ENCODE results near the gene PHF13.

GRCh38 chr1:6603915-6604558 is 9.5 kb upstream of the PHF13 start:
- TF ChIP-seq ELF1 (IDR thresholded peaks at IDR 0.05): no peak
- TF ChIP-seq, protein P1, sequence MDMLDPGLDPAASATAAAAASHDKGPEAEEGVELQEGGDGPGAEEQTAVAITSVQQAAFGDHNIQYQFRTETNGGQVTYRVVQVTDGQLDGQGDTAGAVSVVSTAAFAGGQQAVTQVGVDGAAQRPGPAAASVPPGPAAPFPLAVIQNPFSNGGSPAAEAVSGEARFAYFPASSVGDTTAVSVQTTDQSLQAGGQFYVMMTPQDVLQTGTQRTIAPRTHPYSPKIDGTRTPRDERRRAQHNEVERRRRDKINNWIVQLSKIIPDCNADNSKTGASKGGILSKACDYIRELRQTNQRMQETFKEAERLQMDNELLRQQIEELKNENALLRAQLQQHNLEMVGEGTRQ (IDR thresholded peaks at IDR 0.05; ENCODE audit: borderline replicate concordance, low read depth, low read length): no peak
- TF ChIP-seq RAD21 (IDR thresholded peaks at IDR 0.05; ENCODE audit: low read length): no peak

Measured in SK-N-SH (cell line).